HG03060 (cell line): ENCODE data around the gene PRMT9.
A peak's percentile ranks its signal among the peaks of the same experiment; 100 is the strongest.

Experiments used
- ATAC-seq: cut with Tn5 transposase; IDR thresholded peaks from one replicate; pipeline ENCODE4 v1.9.1; 2021; ENCODE audit warnings: low read depth, moderate number of reproducible peaks; ENCODE audit not compliant: unreplicated experiment

Gene PRMT9

GRCh38 chr4:147683717-147684700 is at the start of gene PRMT9:
Gene PRMT9 (minus strand): TSS chr4:147684163. CDS start chr4:147683987, 176 bp downstream.
- peak; percentile 96 for ATAC-seq

GRCh38 chr4:147732518-147733235 is 48.7 kb upstream of the PRMT9 start:
- ATAC-seq: no peak

DNA sequence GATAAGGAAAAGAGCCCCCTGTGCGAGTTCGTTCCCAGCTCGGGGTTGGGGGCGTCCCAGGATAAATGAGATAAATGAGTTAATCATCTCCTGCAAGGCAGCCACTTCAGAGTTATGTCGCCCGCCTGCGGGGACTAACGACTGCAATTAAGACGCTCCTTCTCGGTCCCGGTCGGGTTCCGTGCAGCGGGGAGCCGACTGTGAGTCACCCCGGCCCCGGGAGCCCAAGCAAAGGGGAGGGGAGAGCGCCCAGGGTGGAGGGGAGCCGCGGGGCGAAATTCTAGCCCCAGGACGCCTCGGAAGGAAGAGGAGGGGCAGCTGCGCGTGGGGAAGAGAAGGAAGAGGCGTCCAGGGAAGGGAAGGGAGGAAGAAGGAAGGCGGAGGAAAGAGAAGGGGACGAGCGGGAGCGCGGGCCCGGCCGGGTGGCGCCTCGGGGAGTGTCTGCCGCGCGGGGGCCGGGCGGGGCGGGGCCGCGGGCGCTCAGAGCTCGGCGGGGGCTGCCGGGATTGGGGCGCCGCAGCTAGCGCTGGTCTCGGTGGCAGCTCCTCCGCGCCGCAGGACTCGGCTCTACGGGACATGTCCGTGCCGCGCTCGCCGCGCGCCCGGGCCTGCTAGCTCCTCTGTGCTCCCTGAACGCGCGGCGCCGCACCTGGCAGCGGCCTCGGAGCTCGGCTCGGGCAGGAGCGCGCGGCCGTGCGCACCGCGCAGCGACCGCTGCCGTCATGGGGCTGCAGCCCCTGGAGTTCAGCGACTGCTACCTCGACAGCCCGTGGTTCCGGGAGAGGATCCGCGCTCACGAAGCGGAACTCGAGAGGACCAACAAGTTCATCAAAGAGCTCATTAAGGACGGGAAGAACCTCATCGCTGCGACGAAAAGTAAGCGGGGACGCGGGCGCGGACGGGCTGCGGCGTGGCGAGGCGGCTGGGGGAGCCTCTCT is 47.9 kb upstream of the PRMT9 start, which contains the start of gene ARHGAP10:
Gene ARHGAP10 (plus strand): TSS at position 509 of the 938 bp plus-strand sequence. CDS start 214 bp downstream, at position 723.
- peak; percentile 28 for ATAC-seq

DNA sequence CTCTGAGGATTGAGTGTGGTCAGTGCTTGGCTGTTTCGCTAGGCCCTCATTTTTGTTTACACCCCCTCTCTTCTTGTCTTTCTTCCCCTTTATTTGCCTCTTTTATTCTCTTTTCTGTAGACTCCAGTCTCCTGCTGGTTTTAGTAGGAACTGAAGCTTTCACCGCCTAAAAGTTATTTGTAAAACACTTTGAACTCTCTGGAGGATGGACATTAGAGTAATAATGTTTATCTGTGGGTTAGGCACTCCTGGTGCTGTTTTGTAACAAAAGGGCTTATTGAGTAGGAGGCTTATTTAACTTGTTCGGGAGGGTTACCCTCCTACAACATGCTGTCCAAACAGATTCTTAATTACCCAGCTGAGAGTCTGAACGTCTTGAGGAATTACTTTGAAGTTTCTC is 46.4 kb upstream of the PRMT9 start:
- ATAC-seq: no peak

DNA sequence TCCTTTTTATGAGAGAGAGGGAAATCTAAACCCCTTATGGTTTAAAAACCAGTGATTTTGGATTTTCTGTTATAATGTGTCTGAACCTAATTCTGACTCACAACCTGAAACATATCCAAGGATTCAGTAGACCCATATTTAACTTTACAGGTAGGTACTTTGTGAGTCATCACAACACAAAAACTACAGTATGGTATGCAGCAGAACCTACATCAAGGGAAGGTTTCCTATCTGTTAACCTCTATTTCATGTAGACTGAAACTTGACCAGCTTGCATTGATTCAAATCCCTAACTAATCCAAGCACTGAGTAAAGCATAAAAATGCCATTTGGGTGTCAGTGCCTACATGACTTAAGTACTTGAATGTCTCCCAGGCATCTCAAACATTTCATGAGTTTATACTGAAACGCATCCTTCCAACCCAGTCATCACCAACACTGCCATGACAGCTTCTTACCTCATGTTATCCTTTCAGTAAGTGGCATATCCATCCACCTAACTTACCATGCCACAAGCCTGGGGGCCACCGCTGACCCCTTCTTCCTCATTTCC is 43.6 kb upstream of the PRMT9 start:
- no peak for ATAC-seq

DNA sequence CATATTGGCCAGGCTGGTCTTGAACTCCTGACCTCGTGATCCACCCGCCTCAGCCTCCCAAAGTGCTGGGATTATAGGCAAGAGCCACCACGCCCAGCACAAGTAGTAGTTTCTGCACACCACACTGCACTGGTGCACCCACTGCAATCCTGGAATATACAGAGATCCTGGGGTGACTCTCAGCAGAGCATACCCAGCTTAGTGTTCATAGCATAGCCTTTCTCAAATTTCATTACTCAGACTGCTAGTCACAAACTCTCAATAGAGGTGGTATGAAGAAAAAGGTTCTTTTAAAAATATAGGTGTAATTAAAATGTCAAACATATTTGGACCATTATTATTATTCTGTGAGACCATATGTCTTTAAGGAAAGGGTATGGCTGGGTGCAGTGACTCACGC is 41.7 kb upstream of the PRMT9 start:
- no peak for ATAC-seq

- ATAC-seq: no peak
Observed at GRCh38 chr4:147724468-147725201, 40.7 kb upstream of the PRMT9 start.

GRCh38 chr4:147723326-147723725 is 39.4 kb upstream of the PRMT9 start:
- ATAC-seq: no peak

DNA sequence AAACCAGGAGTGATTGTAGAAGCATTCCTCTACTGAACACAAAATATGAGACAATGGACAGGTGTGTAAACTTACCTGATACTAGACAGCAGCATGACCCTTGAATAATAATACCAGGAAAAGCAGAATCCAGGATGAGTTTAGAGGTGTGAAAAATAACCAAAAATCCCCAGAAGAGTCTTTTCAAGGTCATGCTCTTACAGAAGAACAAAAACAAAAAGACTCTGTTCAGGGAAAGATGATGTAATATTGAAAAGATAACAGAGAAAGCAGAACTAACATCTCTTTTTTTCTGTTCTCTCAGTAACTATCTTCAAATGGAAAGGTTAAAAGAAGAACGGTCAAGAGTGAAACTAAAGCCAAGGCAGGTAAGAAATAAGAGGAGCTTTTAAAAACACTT is 33.9 kb upstream of the PRMT9 start:
- peak; percentile 75 for ATAC-seq

- no peak for ATAC-seq
Observed at GRCh38 chr4:147714575-147715401, 30.8 kb upstream of the PRMT9 start.

DNA sequence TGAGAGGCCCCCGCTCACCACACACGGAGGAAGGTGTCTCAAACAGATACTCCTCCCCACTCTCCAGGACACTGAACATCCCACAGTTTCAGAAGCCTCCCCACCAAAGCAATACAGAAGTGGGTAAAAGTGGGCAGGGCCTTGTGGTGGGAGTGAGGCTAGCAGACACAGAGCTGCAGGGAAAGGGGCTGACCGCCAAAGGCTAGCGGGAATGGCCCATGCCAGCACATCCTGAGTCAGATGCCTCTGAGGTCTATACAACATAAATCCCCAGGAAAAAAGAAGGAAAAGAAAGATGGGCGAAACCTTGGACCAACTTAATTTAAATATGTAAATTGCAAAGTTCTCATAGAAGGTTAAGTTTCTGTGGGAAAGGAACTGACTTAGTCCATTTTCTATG is 26.0 kb upstream of the PRMT9 start:
- no peak for ATAC-seq

GRCh38 chr4:147707892-147708672 is 24.1 kb upstream of the PRMT9 start:
- peak; percentile 63 for ATAC-seq

DNA sequence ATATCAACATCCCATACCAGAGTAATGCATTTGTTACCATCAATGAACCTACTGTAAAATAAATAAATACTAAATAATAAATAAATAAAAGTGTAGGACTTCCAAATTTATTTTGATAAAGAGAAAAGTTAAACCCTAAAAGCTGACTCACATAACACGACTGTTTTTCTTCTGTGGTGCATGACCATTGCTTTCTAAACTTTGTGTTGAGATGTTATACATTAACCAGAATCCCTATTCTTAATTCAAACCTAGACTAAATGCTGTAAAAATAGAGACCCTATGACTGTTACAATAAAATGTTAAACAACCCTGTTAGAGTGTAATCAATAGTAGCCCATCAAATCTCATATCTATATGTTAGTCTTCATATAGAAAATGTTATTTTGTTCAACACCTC is 20.9 kb upstream of the PRMT9 start:
- peak; percentile 66 for ATAC-seq

DNA sequence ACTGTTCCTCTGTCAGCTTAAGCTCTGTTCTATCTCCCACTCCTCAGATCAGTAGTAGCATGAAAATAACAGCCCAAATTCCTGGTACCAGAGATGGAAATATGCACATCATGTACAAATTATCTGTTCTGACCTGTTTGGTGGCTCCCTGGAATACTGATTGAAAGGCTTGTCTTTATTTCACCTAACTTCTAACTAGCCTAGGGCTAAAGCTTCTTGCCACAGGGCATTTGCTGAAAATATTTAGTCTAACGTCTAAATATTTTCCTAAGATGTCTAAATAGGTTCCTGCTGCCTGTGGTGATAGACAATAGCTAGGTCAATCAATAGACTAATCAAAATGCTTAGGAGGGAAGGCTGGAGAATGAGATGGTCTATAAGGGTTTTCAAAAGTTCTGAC is 12.9 kb upstream of the PRMT9 start:
- no peak for ATAC-seq

GRCh38 chr4:147693218-147693617 is 9.3 kb upstream of the PRMT9 start:
- ATAC-seq: no peak

- ATAC-seq: no peak
Observed at GRCh38 chr4:147691820-147692219, 7.9 kb upstream of the PRMT9 start.

GRCh38 chr4:147689067-147689466 is 5.1 kb upstream of the PRMT9 start:
- ATAC-seq: no peak

DNA sequence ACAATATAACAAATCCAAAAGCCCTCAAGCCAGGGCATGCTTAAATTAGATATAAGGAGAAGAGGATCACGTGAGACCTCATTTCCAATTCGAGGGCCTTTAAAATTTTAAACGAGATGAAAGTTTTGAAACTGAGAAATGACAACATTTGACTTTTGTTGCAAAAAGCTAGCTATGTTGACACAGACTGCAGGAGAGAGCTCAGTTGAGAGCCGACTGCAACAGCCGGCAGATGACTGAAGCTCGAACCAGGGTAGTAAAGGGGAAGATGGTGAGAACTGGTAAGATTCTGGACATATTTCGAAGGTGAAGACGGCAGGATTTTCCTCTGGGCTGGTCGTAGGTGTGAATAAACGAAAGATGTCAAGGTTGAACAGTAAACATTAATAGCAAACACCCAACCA is 773 bp downstream of the PRMT9 start:
- no peak for ATAC-seq
